SH-SY5Y (cell line): ENCODE results near the gene ELAVL3.

Experiments used
- GATA2 ChIP-seq: IDR thresholded peaks from 2 replicates; pipeline ENCODE4 v1.6.1; 2011; ENCODE audit warnings: mild to moderate bottlenecking, low read depth, low read length
- GATA3 ChIP-seq: IDR thresholded peaks from 2 replicates; pipeline ENCODE4 v1.6.1; 2011; ENCODE audit warnings: low read depth, mild to moderate bottlenecking, low read length, moderate library complexity

GRCh38 chr19:11447347-11448262, 33.2 kb downstream of the ELAVL3 start:
- TF ChIP-seq GATA2 (no peak), GATA3 (no peak)
